Upper lobe of right lung (tissue), 1 donor: ENCODE data around the gene TRPM2. TPM values are rescaled to one million over a fixed set of nuclear protein-coding genes. Genes with fewer than 3 reads are reported as not detected.

Source experiments
- ATAC-seq: fragments of 200-7000 bp; cut with Tn5 transposase; one replicate; pipeline ENCODE4 v1.9.1; 2020; ENCODE audit warnings: mild to moderate bottlenecking, moderate library complexity
- DNase-seq: peaks from one replicate; pipeline ENCODE4 v3.0.0-alpha.2; 2020
- H3K27ac ChIP-seq: fragments of 200-600 bp; one replicate; pipeline ENCODE4 v1.8.0; 2022
- H3K27me3 ChIP-seq: fragments of 200-600 bp; one replicate; pipeline ENCODE4 v1.8.0; 2022; ENCODE audit warnings: mild to moderate bottlenecking
- H3K36me3 ChIP-seq: fragments of 200-600 bp; one replicate; pipeline ENCODE4 v1.8.0; 2022
- H3K4me1 ChIP-seq: fragments of 200-600 bp; one replicate; pipeline ENCODE4 v1.8.0; 2022
- H3K4me3 ChIP-seq: fragments of 200-600 bp; one replicate; pipeline ENCODE4 v1.8.0; 2022; ENCODE audit warnings: mild to moderate bottlenecking
- H3K9me3 ChIP-seq: fragments of 200-600 bp; one replicate; pipeline ENCODE4 v1.8.0; 2022
- CTCF ChIP-seq: fragments of 200-600 bp; IDR thresholded peaks from one replicate; pipeline ENCODE4 v1.8.0; 2022; ENCODE audit warnings: antibody characterized with exemption
- intact Hi-C: fragments of 100-400 bp; cut with DNase I; formaldehyde crosslinking; loops from one replicate; pipeline ENCODE4 v1.11.0; 2022
- total RNA-seq: library from RNA; stranded (reverse); fragmentation: NEBNext Ultra II Directional; extraction: Animal tissue kit (Norgen Biotek cat#: 25700); gene quantifications from one replicate; pipeline ENCODE4 v1.2.1, GENCODE V29; 2021
- donor health status: DM: no; HTN: yes; CAD: no; lungs with severe emphysema.

Gene TRPM2
- total RNA-seq, 1 donor from 2014 or later: 10.0 TPM

GRCh38 chr21:44398499-44398898 is 45.1 kb downstream of the TRPM2 start:
- DNase-seq (no peak), ATAC-seq (no peak)
- H3K9me3 ChIP-seq: no peaks in the 10 kb centered on the region
- H3K27ac ChIP-seq: no peak overlapping the region
- intact Hi-C loops: no loop called here
- peaks cover 9% of the 10 kb centered on the region for H3K27me3 ChIP-seq
- no peaks in the 10 kb centered on the region for H3K4me1 ChIP-seq
- no peaks in the 10 kb centered on the region for H3K36me3 ChIP-seq
- no peak for TF ChIP-seq CTCF
- H3K4me3 ChIP-seq: no peak overlapping the region

- intact Hi-C loops: no loop called here
- Histone ChIP-seq H3K36me3 (no peaks in the 10 kb centered on the region), H3K27ac (no peak overlapping the region), H3K4me3 (no peak overlapping the region), H3K27me3 (peaks cover 8% of the 10 kb centered on the region), H3K4me1 (no peaks in the 10 kb centered on the region), H3K9me3 (no peaks in the 10 kb centered on the region)
- TF ChIP-seq CTCF: no peak
- DNase-seq: no peak
- ATAC-seq: no peak
These were observed 45.9 kb downstream of the TRPM2 start for GRCh38 chr21:44399151-44399954.

GRCh38 chr21:44399955-44400790 is 46.8 kb downstream of the TRPM2 start:
- DNase-seq: peak; percentile 59

GRCh38 chr21:44400791-44401385 is 47.5 kb downstream of the TRPM2 start:
- no peak overlapping the region for H3K4me3 ChIP-seq
- H3K36me3 ChIP-seq: no peaks in the 10 kb centered on the region
- H3K27ac ChIP-seq: no peak overlapping the region
- DNase-seq (peak; percentile 46), ATAC-seq (no peak)
- no peaks in the 10 kb centered on the region for H3K9me3 ChIP-seq
- no peaks in the 10 kb centered on the region for H3K4me1 ChIP-seq
- intact Hi-C loops: no loop called here
- H3K27me3 ChIP-seq: no peaks in the 10 kb centered on the region
- TF ChIP-seq CTCF: no peak

More at GRCh38 chr21:44399955-44400790, 46.8 kb downstream of the TRPM2 start:
- Histone ChIP-seq H3K4me1 (no peaks in the 10 kb centered on the region), H3K9me3 (no peaks in the 10 kb centered on the region), H3K36me3 (no peaks in the 10 kb centered on the region), H3K27ac (no peak overlapping the region), H3K4me3 (no peak overlapping the region), H3K27me3 (no peaks in the 10 kb centered on the region)
- intact Hi-C loops: no loop called here
- ATAC-seq: no peak
- no peak for TF ChIP-seq CTCF

DNA sequence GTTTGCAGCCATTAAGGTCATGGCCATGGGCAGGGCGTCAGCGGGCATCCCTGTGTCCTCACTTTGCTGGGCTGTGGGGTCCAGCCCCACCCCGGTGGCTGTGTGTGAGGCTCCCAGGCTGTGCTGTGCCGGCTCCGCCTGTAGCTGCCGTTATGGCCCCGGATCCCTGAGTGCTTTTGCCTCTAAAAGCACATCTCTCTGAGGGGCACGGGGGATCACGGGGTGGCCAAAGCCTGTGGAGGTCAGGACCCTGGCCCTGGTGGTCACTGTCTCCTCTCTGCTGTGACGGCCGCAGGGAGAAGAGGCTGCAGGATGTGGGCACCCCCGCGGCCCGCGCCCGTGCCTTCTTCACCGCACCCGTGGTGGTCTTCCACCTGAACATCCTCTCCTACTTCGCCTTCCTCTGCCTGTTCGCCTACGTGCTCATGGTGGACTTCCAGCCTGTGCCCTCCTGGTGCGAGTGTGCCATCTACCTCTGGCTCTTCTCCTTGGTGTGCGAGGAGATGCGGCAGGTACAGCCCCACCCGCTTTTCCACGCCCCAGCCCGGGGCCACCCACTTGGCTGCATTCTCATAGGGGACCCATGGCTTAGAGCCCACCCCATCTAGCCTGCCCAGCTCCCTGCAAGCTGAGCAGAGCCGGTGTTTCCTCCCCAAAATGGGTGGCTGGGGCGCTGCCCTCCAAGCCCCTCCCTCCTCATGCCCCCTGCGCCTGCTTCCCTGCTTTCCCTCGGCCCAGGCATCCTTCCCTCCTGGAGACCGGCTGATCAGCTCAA is 48.2 kb downstream of the TRPM2 start:
- H3K4me1 ChIP-seq: no peaks in the 10 kb centered on the region
- no peaks in the 10 kb centered on the region for H3K36me3 ChIP-seq
- DNase-seq (peak; percentile 48), ATAC-seq (no peak)
- H3K27me3 ChIP-seq: no peaks in the 10 kb centered on the region
- H3K27ac ChIP-seq: no peak overlapping the region
- no peaks in the 10 kb centered on the region for H3K9me3 ChIP-seq
- TF ChIP-seq CTCF: no peak
- intact Hi-C loops: no loop called here
- no peak overlapping the region for H3K4me3 ChIP-seq
